Mesenchymal stem cell (in vitro differentiated cells and primary cell): ENCODE results near the gene PAX7.

ENCODE experiments used
- DNase-seq: peaks from one replicate; pipeline ENCODE4 v3.0.0-alpha.2; 2013
- H2AFZ ChIP-seq: one replicate; pipeline ENCODE4 v1.6.1; 2013; ENCODE audit warnings: low read depth, mild to moderate bottlenecking, control low read depth, inconsistent platforms, low read length, moderate library complexity
- H2AK5ac ChIP-seq: 2 replicates; pipeline ENCODE4 v1.6.1; 2013; ENCODE audit warnings: low read length, moderate library complexity, mild to moderate bottlenecking, inconsistent platforms; ENCODE audit not compliant: severe bottlenecking
- H2BK120ac ChIP-seq: one replicate; pipeline ENCODE4 v1.6.1; 2013; ENCODE audit warnings: low read depth, mild to moderate bottlenecking, inconsistent platforms, low read length, moderate library complexity
- H2BK12ac ChIP-seq, 2 experiments: one replicate each; pipeline ENCODE4 v1.6.1; 2013; ENCODE audit warnings: inconsistent platforms in 2 of 2, low read length in 2 of 2, mild to moderate bottlenecking in 2 of 2, moderate library complexity in 2 of 2, control low read depth in 1 of 2
- H2BK15ac ChIP-seq: one replicate; pipeline ENCODE4 v1.6.1; 2013; ENCODE audit warnings: mild to moderate bottlenecking, low read depth, inconsistent platforms; ENCODE audit not compliant: poor library complexity, severe bottlenecking
- H2BK5ac ChIP-seq: 2 replicates; pipeline ENCODE4 v1.6.1; 2013; ENCODE audit warnings: low read depth, mild to moderate bottlenecking, low read length, control low read depth, inconsistent platforms; ENCODE audit not compliant: poor library complexity, severe bottlenecking
- H3K14ac ChIP-seq, 2 experiments: one replicate each; pipeline ENCODE4 v1.6.1; 2013; ENCODE audit warnings: inconsistent platforms in 2 of 2, low read length in 2 of 2, control low read depth in 1 of 2, mild to moderate bottlenecking in 1 of 2, moderate library complexity in 1 of 2
- H3K18ac ChIP-seq, 2 experiments: one replicate each; pipeline ENCODE4 v1.6.1; 2013; ENCODE audit warnings: inconsistent platforms in 2 of 2, low read length in 2 of 2, control low read depth in 1 of 2, low read depth in 1 of 2, mild to moderate bottlenecking in 1 of 2
- H3K23ac ChIP-seq, 2 experiments: one replicate each; pipeline ENCODE4 v1.6.1; 2013; ENCODE audit warnings: inconsistent platforms in 2 of 2, low read length in 2 of 2, mild to moderate bottlenecking in 2 of 2, moderate library complexity in 2 of 2, control low read depth in 1 of 2
- H3K27ac ChIP-seq: 2 replicates; pipeline ENCODE4 v1.5.1; 2013; ENCODE audit warnings: mild to moderate bottlenecking, moderate library complexity, low read length, control low read depth, inconsistent platforms; ENCODE audit not compliant: poor library complexity, severe bottlenecking
- H3K27me3 ChIP-seq, 2 experiments: 2 replicates each; pipeline versions ENCODE4 v1.6.1 to v1.7.0; 2013; ENCODE audit warnings: low read length in 2 of 2, mild to moderate bottlenecking in 2 of 2, moderate library complexity in 2 of 2, control low read depth in 1 of 2, inconsistent platforms in 1 of 2; ENCODE audit not compliant: control insufficient read depth in 1 of 2, insufficient read depth in 1 of 2
- H3K36me3 ChIP-seq, 2 experiments: 2 replicates each; pipeline versions ENCODE4 v1.6.1 to v1.7.0; 2013; ENCODE audit warnings: low read length in 2 of 2, control low read depth in 1 of 2, inconsistent platforms in 1 of 2, low read depth in 1 of 2, mild to moderate bottlenecking in 1 of 2; ENCODE audit not compliant: insufficient read depth in 2 of 2, control insufficient read depth in 1 of 2
- H3K4ac ChIP-seq, 2 experiments: one replicate each; pipeline ENCODE4 v1.6.1; 2013; ENCODE audit warnings: inconsistent platforms in 2 of 2, low read length in 2 of 2, mild to moderate bottlenecking in 2 of 2, moderate library complexity in 2 of 2, control low read depth in 1 of 2, low read depth in 1 of 2
- H3K4me1 ChIP-seq: 2 replicates; pipeline ENCODE4 v1.6.1; 2013; ENCODE audit warnings: low read depth, low read length, control low read depth; ENCODE audit not compliant: control insufficient read depth, insufficient read depth
- H3K4me2 ChIP-seq: 2 replicates; pipeline ENCODE4 v1.6.1; 2013; ENCODE audit warnings: low read length, mild to moderate bottlenecking, inconsistent platforms; ENCODE audit not compliant: poor library complexity, severe bottlenecking
- H3K4me3 ChIP-seq, 2 experiments: 2 replicates each; pipeline versions ENCODE4 v1.5.1 to v1.7.0; 2013; ENCODE audit warnings: low read length in 2 of 2, mild to moderate bottlenecking in 2 of 2, control low read depth in 1 of 2, low read depth in 1 of 2; ENCODE audit not compliant: insufficient read depth in 1 of 2
- H3K79me1 ChIP-seq: replicated peaks from 2 replicates; pipeline ENCODE4 v1.6.1; 2013; ENCODE audit warnings: mild to moderate bottlenecking, control low read depth, low read length, inconsistent platforms; ENCODE audit not compliant: poor library complexity, severe bottlenecking
- H3K9ac ChIP-seq: 2 replicates; pipeline ENCODE4 v1.7.0; 2013; ENCODE audit warnings: mild to moderate bottlenecking, low read length, moderate library complexity
- H3K9me3 ChIP-seq: 2 replicates; pipeline ENCODE4 v1.7.0; 2013; ENCODE audit warnings: mild to moderate bottlenecking, low read length; ENCODE audit not compliant: control insufficient read depth
- H4K8ac ChIP-seq: one replicate; pipeline ENCODE4 v1.6.1; 2013; ENCODE audit warnings: inconsistent platforms, mild to moderate bottlenecking, low read length, moderate library complexity
- H4K91ac ChIP-seq: one replicate; pipeline ENCODE4 v1.6.1; 2013; ENCODE audit warnings: mild to moderate bottlenecking, low read length, inconsistent platforms
- WGBS: methylation state at CpG from one replicate; pipeline ENCODE4 v1.1.7; 2013; ENCODE audit warnings: mixed read lengths; 5-methylcytosine and 5-hydroxymethylcytosine counted together

Gene PAX7

GRCh38 chr1:18643154-18644012 lies 12.7 kb downstream of the PAX7 start:
- peaks cover 10% of the 10 kb centered on the region for H3K4me1 ChIP-seq
- no peaks in the 10 kb centered on the region for H3K9me3 ChIP-seq
- no peaks in the 10 kb centered on the region for H3K79me1 ChIP-seq
- no peak overlapping the region for H4K8ac ChIP-seq
- H2BK15ac ChIP-seq = no peak overlapping the region
- WGBS = 1% methylated on average over 66 of the region's 73 CpGs
- H3K4me2 ChIP-seq = no peak overlapping the region
- H3K14ac ChIP-seq = no peak overlapping the region
- H3K4me3 ChIP-seq = no peak overlapping the region
- no peak overlapping the region for H4K91ac ChIP-seq
- no peak overlapping the region for H2AK5ac ChIP-seq
- H3K36me3 ChIP-seq = no peaks in the 10 kb centered on the region
- H3K9ac ChIP-seq = no peak overlapping the region
- H3K27ac ChIP-seq = no peak overlapping the region
- no peak overlapping the region for H3K4ac ChIP-seq
- H2BK12ac ChIP-seq = no peak overlapping the region
- no peak overlapping the region for H2BK5ac ChIP-seq
- H2AFZ ChIP-seq = no peak overlapping the region
- no peak for DNase-seq
- H2BK120ac ChIP-seq = no peak overlapping the region
- no peak overlapping the region for H3K18ac ChIP-seq
- H3K27me3 ChIP-seq = peaks cover 92 to 95% of the 10 kb centered on the region in 2 experiments
- H3K23ac ChIP-seq = no peak overlapping the region

- Histone ChIP-seq H3K36me3 (no peaks in the 10 kb centered on the region), H2AFZ (no peak overlapping the region), H3K27ac (no peak overlapping the region), H2BK12ac (no peak overlapping the region), H3K4me2 (no peak overlapping the region), H3K79me1 (no peaks in the 10 kb centered on the region), H2BK5ac (no peak overlapping the region), H3K14ac (no peak overlapping the region), H3K4me3 (no peak overlapping the region), H4K8ac (no peak overlapping the region), H3K9ac (no peak overlapping the region), H4K91ac (no peak overlapping the region), H2BK120ac (no peak overlapping the region), H3K4ac (no peak overlapping the region), H3K4me1 (peaks cover 10% of the 10 kb centered on the region), H2BK15ac (no peak overlapping the region), H3K9me3 (no peaks in the 10 kb centered on the region), H3K18ac (no peak overlapping the region), H3K27me3 (peaks cover 92 to 95% of the 10 kb centered on the region in 2 experiments), H2AK5ac (no peak overlapping the region), H3K23ac (no peak overlapping the region)
- no peak for DNase-seq
- WGBS = under 1% methylated on average over 19 of the region's 22 CpGs
Measured at GRCh38 chr1:18644013-18644399, 13.4 kb downstream of the PAX7 start.

- Histone ChIP-seq H3K18ac (no peak overlapping the region), H3K4ac (no peak overlapping the region)
Measured at GRCh38 chr1:18644446-18644845, 13.8 kb downstream of the PAX7 start.

GRCh38 chr1:18644973-18645746 lies 14.5 kb downstream of the PAX7 start:
- Histone ChIP-seq H3K18ac (no peak overlapping the region), H3K4ac (no peak overlapping the region), H3K79me1 (no peaks in the 10 kb centered on the region), H2BK12ac (no peak overlapping the region), H2BK5ac (no peak overlapping the region), H3K36me3 (no peaks in the 10 kb centered on the region), H2AK5ac (no peak overlapping the region), H3K4me2 (no peak overlapping the region), H2AFZ (no peak overlapping the region), H4K91ac (no peak overlapping the region), H2BK15ac (no peak overlapping the region), H3K14ac (no peak overlapping the region), H3K4me3 (no peak overlapping the region), H3K9me3 (no peaks in the 10 kb centered on the region), H3K4me1 (peaks cover 13% of the 10 kb centered on the region), H2BK120ac (no peak overlapping the region), H4K8ac (no peak overlapping the region), H3K27ac (no peak overlapping the region), H3K27me3 (peaks cover 92 to 95% of the 10 kb centered on the region in 2 experiments), H3K23ac (no peak overlapping the region), H3K9ac (no peak overlapping the region)
- DNase-seq = no peak
- 2% methylated on average over 46 of the region's 46 CpGs for WGBS

More at GRCh38 chr1:18644446-18644845, 13.8 kb downstream of the PAX7 start:
- H3K14ac ChIP-seq = no peak overlapping the region
- 0% methylated on average over 2 of the region's 5 CpGs for WGBS
- H2AFZ ChIP-seq = no peak overlapping the region
- H3K4me2 ChIP-seq = no peak overlapping the region
- no peak overlapping the region for H4K91ac ChIP-seq
- H2BK120ac ChIP-seq = no peak overlapping the region
- no peaks in the 10 kb centered on the region for H3K36me3 ChIP-seq
- H3K79me1 ChIP-seq = no peaks in the 10 kb centered on the region
- no peak overlapping the region for H3K27ac ChIP-seq
- H4K8ac ChIP-seq = no peak overlapping the region
- DNase-seq = no peak
- no peak overlapping the region for H3K23ac ChIP-seq
- H2BK5ac ChIP-seq = no peak overlapping the region
- peaks cover 92 to 95% of the 10 kb centered on the region in 2 experiments for H3K27me3 ChIP-seq
- peaks cover 10% of the 10 kb centered on the region for H3K4me1 ChIP-seq
- no peaks in the 10 kb centered on the region for H3K9me3 ChIP-seq
- no peak overlapping the region for H3K4me3 ChIP-seq
- H2AK5ac ChIP-seq = no peak overlapping the region
- no peak overlapping the region for H2BK12ac ChIP-seq
- H3K9ac ChIP-seq = no peak overlapping the region
- no peak overlapping the region for H2BK15ac ChIP-seq
